Measurements from ENCODE around the gene SCUBE3.

The SCUBE3 gene

DNA sequence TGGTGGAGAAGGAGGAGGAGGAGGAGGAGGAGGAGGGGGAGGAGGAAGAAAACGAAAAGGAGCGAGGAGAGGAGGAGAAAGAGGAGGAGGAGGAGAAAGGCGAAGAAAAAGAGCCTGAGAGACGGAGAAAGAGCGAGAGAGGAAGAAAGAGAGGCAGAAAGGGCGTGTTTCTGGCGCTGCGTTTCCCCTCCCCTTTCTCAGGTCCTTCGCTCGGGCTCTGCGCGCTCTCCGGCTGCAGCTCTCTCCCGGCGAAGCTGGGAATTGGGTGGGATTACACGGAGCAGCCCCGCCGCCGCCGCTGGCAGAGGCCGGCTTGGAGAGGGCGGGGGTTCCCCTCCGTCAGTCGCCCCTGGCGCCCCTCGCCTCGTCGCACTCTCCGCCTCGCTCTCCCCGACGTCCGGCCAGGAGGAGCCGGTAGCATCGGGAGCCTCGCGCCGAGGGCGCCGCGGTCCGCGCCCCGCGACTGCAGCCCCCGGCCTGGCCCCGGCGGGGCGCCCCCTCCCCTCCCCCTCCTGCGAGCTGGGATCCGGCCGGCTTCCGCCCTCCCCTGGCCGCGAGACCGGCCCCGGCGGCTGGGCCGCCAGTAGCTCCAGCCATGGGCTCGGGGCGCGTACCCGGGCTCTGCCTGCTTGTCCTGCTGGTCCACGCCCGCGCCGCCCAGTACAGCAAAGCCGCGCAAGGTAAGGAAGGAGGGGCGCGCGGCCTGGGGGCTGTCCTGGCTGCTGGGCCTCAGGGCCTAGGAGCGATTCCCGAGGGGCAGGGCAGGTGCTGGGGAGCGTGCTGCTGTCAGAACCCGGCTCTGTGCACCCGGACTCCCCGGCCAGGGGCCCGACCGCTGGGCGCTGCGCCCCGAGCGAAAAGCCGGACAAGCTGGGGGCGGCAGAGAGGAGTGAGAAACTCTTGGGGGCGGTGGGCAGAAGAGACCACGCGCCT is at the start of gene SCUBE3:
SCUBE3 (plus strand) TSS at position 133 of the 933 bp plus-strand sequence; CDS start at position 596, 463 bp downstream.
- in situ Hi-C loops (cut with HindIII; ENCODE audit: low sequenced_read_pairs), result no loop called here

DNA sequence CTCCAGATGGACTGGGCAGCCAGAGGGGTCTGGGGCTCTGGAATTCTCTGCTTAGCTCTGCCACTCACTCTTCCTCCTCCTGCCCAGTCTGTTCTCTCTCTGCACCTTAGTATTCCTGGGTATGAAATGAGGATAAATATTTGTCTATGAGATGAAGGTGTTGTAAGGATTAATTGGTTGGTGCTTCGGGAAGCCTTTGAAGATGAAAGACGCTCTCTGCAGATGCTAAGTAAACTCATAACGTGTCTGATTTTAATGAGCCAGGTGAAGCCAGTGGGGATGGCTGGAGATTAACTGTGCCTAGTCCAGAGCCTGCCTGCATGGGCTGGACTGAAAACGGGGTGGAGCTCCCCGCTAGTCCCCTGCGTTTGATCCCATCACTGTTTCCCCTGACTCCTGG is 49.5 kb upstream of the SCUBE3 start:
- in situ Hi-C loops (cut with HindIII; ENCODE audit: low sequenced_read_pairs), result no loop called here

DNA sequence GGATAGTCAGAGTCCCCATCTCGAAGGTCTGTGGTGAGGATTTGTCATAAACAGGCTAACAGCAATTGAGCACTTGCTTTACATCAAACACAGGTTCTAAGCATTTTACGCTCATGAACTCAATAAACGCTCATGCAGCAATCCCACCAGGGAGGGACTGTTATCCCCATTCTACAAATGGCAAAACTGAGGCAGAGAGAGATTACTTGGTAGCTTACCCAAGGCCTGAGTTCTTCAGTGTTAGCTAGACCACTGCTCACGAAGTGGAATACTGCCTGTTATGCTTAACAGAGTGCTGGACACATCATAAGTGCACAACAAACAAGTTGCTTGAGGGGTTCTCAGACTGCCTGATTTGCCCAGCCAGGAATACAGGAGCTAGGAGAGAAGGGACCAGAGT is 48.9 kb upstream of the SCUBE3 start:
- in situ Hi-C loops (cut with HindIII; ENCODE audit: low sequenced_read_pairs), result no loop called here

DNA sequence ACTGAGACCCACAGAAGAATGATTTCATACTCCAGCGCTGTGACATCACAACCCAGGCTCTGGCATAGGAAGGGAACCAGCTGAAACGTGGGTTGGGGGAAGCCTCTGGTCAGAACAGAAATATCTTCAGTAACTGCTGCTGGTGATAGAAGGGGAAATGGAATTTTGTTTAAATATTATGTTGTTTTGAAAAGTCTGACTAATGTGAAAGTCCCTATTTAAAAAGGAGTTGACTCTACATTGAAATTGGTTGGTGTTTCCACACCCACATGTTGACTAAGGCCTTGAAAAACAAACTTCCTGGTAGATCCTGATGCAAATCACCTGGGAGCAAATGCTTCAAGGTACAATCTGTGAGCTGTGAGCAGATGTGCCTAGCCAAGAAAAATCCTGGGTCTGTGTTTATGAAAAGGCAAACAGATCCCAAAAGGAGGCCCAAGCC is 48.1 kb upstream of the SCUBE3 start:
- in situ Hi-C loops (cut with HindIII; ENCODE audit: low sequenced_read_pairs), result no loop called here

DNA sequence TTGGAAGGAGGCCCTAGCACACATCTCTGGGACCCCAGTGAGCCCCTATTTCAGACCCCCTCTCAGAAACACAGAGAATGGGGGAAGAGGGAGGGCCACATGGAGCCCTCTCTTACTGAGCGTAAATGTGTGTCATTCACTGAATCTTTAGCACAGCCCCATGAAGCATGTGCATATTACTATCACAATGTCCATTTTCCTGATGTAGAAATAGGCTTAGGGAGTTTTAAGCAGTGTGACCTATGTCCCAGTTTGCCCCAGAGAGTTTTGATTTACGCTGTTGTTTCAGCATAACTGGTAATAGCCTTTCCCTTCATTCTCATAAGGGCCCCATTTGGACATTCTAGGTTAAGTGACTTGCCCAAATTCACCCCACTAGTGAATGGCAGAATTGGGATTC is 47.6 kb upstream of the SCUBE3 start:
- in situ Hi-C loops (cut with HindIII; ENCODE audit: low sequenced_read_pairs), result no loop called here

- in situ Hi-C loops (cut with HindIII; ENCODE audit: low sequenced_read_pairs), result no loop called here
Measured at GRCh38 chr6:35166520-35166919, 47.2 kb upstream of the SCUBE3 start.

- in situ Hi-C loops (cut with HindIII; ENCODE audit: low sequenced_read_pairs), result no loop called here
Measured at GRCh38 chr6:35167505-35167904, 46.3 kb upstream of the SCUBE3 start.

DNA sequence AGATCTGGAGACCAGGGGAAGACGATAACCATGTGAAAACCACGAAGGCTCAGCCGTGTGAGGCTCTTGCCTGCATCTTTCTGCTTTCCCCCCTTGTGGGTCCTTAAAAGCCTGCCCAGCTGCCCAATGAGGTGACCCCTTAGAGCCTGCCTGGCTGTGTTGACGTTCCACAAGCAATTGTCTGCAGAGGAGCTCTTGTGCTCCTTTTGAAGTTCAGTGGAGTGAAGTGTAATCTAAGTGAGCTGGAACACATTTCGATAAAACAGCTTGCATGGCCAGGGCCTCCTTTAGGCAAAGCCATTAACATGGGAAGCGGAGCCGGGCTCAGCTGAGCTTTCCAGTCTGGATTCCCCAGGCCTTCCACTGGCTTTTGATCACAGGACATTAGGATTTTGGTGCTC is 45.3 kb upstream of the SCUBE3 start:
- in situ Hi-C loops (cut with HindIII; ENCODE audit: low sequenced_read_pairs), result no loop called here

DNA sequence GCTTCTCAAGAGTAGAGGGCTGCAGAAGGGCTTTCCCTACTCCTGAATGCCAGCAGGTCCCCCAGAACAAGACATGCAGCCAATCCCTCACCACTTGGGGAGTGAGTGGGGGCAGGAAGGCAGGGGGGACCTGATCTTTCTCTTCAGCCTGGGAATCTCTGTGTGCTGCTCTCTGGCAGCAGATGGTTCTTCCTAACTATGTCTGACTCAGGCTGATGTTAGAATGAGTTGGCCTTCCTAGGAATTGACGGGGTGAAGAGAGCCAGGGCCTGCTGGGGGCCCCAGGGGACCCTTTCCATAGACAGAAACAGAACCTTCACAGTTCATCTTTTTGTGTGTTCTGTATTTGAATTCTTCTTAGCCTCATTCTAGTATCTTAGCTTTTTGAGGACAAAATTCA is 43.6 kb upstream of the SCUBE3 start:
- in situ Hi-C loops (cut with HindIII; ENCODE audit: low sequenced_read_pairs), result no loop called here

GRCh38 chr6:35170891-35171290 is 42.9 kb upstream of the SCUBE3 start:
- in situ Hi-C loops (cut with HindIII; ENCODE audit: low sequenced_read_pairs), result no loop called here

- in situ Hi-C loops (cut with HindIII; ENCODE audit: low sequenced_read_pairs), result no loop called here
Measured at GRCh38 chr6:35173044-35173426, 40.7 kb upstream of the SCUBE3 start.

GRCh38 chr6:35173427-35174087 is 40.2 kb upstream of the SCUBE3 start:
- in situ Hi-C loops (cut with HindIII; ENCODE audit: low sequenced_read_pairs), result no loop called here

DNA sequence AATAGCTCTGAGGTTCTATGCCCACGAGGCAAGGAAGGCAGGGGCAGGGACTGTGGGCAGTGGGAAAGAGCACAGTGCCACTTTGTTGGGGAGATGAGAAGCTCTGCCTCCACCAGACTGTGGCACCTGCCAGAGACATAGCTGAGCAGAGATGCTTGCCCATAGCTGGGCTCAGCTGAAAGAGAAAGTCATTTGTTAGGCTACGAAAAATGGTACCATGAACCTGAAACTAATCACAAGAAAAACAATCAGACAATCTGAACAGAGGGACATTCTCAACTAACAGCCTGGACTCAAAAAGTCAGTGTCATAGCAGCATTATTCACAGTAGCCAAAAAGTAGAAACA is 39.7 kb upstream of the SCUBE3 start:
- in situ Hi-C loops (cut with HindIII; ENCODE audit: low sequenced_read_pairs), result no loop called here

DNA sequence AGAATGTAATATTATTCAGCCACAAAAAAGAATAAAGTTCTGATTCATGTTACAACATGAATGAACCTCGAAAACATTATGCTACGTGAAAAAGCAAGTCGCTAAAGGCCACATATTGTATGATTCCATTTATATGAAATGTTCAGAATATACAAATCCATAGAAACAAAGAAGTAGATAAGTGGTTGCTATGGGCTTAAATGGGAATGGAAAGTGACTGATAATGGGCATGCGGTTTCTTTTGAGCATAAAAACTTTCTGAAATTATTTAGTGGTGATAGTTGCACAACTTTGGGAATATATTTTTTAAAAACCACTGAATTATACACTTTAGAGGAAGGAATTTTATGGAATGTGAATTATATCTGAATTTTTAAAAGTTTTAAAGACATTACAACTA is 39.3 kb upstream of the SCUBE3 start:
- in situ Hi-C loops (cut with HindIII; ENCODE audit: low sequenced_read_pairs), result no loop called here

GRCh38 chr6:35176301-35177024 is 37.3 kb upstream of the SCUBE3 start:
- in situ Hi-C loops (cut with HindIII; ENCODE audit: low sequenced_read_pairs), result no loop called here

DNA sequence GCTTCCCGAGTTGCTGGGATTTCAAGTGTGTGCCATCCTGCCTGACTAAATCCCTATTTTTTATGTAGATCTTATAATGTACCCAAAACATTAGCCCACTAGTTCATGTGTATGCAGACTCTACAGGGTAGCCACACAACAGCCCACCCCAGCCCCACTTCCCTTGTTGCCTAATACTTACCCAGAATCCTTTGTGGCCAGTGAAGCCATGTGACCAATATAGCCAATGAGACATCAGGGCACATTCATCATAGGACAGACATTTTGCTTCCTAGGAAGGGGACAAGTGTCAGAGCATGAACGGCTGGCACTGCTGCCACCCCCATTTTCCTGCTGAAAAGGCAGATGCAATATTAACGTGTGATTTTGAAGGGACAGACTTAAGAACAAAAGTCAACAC is 36.6 kb upstream of the SCUBE3 start:
- in situ Hi-C loops (cut with HindIII; ENCODE audit: low sequenced_read_pairs), result no loop called here

DNA sequence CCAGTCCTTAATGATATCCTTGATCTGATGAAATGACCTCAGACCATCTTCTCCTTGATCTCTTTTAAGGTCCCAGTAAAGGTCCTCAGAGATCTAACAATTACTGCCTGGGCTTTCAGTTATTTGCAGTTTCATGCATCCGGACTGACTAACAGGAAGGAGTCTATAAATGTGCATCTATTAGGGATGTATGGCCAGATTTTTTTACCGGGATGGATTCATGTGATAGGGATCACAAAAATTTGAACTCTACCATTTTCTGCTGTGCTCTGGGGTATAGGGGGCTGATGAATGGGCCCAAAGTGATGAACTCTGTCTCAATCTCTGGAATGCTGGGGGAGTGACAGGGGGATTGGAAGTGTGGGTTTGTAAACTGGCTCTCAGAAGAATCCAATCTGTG is 36.2 kb upstream of the SCUBE3 start:
- in situ Hi-C loops (cut with HindIII; ENCODE audit: low sequenced_read_pairs), result no loop called here

GRCh38 chr6:35178012-35178411 is 35.7 kb upstream of the SCUBE3 start:
- in situ Hi-C loops (cut with HindIII; ENCODE audit: low sequenced_read_pairs), result no loop called here

DNA sequence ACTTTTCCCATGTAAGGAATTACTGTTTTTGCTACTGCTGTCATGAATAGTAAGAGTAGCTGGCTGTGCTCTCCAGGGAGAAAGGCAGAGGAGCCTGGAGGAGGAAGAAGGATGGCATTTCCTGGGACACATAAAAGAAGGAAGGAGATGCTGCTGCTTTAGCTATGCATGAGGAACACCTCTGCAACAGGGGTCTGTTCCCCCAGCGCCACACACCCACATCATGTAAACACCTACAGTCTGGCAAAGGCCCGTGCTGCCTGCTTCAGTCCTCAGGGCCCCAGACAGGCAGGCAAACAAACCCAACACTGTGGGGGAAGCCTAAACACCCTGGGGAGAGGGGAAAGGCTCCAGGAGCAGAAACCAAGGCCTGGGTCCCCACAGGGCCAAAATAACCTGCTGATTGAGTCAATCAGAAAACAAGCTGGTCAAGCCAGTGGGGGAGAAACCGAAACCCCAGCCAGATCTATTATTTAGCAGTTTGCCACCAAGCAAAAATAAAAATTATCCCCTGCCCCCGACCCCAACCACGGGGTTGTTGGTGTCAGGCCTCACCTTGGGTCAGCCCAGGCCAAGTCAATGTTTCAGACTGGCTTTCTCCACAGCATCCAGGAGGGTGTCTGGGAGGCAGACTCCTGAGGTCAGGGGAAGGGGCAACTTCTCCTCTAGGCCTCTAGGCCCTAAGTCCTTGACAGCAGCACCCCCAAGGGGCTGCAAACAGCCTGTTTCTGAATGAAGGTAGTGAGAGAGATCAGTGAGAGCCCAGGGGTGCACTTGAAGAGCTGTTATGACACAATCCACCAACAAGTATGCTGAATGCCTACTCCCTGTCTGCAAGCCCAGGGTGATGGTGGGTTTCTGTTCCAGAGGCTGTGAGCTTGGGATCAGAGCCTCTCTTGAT is 34.6 kb upstream of the SCUBE3 start:
- in situ Hi-C loops (cut with HindIII; ENCODE audit: low sequenced_read_pairs), result no loop called here

- in situ Hi-C loops (cut with HindIII; ENCODE audit: low sequenced_read_pairs), result no loop called here
Measured at GRCh38 chr6:35179901-35180535, 33.7 kb upstream of the SCUBE3 start.
